HS-5 (cell line): ENCODE measurements around the gene EHD3.

Source experiments
- DNase-seq: peaks from one replicate; pipeline ENCODE4 v3.0.0-alpha.2; 2012; ENCODE audit warnings: low read depth

The EHD3 gene

DNA sequence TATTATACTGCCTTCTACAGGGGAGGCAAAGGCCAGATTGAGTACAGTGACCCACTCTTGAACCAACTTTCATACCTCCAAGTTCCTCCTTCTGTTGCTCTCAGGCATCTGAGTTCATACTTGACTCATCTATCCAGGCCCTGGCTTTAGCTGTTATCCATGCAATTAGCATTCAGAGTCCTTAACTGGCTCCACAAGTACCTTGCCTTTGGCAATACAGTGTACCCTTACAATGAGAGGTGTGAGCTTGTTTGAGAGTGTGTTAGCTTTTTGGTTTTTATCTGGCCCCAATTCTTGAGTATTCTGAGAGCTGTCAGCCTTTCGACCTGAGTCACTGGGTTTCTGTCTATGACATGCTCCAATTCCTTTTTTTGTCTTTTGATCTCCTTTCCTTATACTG is 60.2 kb downstream of the EHD3 start:
- no peak for DNase-seq

GRCh38 chr2:31296641-31297287 is 62.8 kb downstream of the EHD3 start:
- DNase-seq: no peak

GRCh38 chr2:31297751-31298150 is 63.8 kb downstream of the EHD3 start:
- DNase-seq: no peak

DNA sequence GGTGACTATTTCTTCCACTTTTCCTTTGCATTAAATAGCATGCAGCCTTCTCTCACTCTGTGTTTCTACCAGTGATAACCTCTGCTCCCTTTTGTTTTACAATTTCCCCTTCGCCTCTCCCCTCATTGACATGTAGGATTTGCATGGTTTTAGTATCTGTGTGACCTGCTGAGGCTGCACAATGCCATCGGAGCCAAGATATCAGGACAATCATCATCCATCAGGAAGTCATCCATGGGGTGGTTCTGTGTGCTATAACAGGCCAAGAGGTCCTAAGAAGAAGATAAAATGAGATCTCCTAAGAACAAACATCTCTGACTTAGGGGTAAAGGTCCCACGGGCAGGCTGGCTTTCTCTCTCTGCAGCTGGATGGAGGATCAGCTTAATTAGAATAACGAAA is 65.6 kb downstream of the EHD3 start:
- DNase-seq: no peak

DNA sequence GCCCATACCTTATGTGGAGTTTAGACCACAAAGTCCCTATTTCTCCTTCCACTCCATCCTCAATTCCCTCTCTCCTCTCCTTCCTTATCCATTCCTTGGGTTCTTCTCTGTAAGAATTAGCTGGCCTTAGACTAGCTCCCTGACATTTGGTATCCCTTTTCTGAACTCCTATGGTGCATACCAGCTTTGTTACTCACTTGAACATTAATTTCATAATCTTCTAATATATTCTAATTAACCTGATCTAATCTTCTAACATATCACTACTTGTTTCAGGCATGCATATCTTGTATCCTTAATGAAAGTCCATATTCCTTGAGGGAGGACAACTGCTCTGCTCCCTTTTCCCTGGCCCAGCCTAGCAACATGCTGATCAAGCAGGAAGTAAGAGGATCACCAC is 66.4 kb downstream of the EHD3 start:
- DNase-seq: no peak

- DNase-seq: no peak
Measured at GRCh38 chr2:31302940-31303563, 69.1 kb downstream of the EHD3 start.

DNA sequence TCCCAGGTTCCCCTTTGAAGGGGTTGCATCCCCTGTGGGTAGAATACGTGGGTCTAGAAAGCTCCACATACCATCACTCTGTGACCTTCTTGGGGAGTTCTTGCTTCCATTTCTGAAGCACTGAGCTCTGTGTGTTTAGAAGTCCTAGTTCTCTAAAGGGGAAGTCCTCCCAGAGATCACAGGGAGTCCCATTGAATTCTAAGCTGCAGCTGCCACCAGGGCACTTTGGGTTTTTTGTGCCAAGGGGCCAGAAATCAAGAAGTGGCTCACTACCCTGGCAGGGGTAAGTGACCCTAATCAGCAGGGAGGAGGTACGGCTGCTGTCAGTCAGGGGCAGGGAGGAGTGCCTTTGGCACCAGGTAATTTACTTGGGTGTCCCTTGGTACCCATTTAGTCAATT is 70.9 kb downstream of the EHD3 start:
- DNase-seq: no peak

DNA sequence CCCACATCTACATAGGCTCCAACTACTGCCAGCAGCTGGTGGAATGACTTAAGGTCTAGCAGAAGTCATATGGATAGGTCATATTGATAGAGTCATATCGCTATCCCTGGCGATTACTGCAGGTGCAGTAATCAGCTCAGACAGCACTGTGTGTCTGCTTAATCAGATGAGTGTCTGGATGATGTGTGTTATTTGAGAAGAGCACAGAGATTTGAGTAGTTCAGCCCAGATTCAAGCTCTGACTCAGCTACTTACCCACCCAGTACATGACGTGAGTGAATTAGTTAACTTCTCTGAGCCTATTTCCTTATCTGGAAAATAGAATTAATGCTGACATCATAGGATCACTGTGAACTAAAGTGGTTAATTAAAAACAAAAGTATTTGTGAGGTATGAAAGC is 78.9 kb downstream of the EHD3 start:
- DNase-seq: no peak

GRCh38 chr2:31314761-31315160 is 80.8 kb downstream of the EHD3 start:
- no peak for DNase-seq

DNA sequence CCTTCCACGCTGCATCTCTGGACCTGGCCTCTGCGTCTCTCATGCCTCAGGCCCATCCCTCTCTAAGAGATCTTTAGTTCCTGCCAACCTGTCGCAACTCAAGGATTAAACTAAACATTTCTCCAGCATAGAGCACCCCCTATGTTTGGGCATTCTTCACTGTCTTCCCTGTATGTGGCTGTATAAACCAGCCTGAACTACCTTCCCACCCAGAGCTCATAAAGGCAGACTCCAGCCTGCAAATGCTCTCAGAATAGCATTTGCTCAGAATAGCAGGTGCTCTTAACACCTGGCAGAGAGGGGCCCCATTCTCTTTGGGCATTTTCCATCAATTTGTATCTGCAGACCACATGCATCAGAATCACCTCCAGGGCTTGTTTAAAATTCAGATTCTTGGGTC is 83.4 kb downstream of the EHD3 start:
- DNase-seq: no peak

DNA sequence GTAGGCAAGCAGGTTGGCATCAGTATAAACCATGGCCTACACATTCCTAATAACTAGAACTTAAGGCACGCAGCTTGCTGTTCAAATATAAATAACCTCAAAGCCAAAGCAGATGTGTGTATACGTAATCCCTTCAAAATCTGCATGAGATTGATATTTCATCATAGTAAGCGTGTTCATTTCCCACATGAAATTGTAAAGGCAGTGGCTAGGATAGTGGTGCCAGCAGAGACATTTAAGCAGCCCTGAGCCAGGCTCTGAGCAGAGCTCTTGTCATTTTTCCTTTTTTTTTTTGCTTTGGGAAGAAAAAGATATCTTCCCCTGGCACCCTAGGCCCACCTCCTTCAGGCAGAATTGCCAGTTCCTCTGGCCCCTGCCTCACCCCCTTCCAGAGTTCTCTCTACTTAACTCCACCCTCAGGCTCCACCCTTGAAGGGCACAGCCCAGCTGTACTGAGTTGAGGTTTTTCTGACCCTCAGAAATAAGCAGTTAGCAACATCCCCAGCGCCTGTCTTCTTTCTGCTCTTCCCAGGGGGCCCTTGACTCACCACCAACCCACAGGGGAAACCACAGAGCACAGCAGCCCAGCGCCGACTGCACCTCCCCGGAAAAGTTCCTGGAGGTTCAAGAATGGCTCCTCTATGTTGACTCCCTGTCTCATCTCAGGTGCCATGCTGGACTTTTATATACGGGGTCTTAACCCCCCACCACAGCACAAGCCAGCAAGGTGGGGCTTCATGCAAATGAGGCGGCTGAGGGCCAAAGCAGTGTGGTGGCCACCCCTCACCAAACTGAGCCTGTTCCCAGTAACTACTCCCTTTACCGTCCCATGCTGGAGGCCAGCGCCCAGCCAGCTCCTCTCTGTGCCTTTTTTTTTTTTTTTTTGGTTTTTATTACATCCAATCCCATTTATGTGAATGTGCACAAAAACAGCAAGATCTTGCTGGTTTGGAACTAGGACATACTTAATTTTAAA is 84.7 kb downstream of the EHD3 start:
- DNase-seq: no peak
